NCI-H2081 treated with DMSO at 0.1 percent for 48 hours (cell line): Measurements from ENCODE around the gene FBXO27.
"Not testable (repeated sequence)": the region's sequence is repeated elsewhere in the genome, so short reads cannot be mapped to it uniquely, and the experiment has no call there.

Source experiments
- DNase-seq: peaks from one replicate; lab custom pipeline; 2025; lab: John Stamatoyannopoulos, UW

FBXO27 gene

DNA sequence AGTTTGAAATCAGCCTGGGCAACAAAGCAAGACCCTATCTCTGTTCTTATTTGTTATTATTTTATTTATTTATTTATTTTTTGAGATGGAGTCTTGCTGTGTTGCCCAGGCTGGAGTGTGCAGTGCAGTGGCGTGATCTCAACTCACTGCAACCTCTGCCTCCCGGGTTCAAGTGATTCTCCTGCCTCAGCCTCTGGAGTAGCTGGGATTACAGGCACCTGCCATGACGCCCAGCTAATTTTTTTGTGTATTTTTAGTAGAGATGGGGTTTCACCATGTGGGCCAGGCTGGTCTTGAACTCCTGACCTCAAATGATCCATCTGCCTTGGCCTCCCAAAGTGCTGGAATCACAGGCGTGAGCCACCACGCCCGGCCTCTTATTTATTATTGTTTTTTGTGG, 44.6 kb downstream of the FBXO27 start:
- not testable (repeated sequence) for DNase-seq

DNA sequence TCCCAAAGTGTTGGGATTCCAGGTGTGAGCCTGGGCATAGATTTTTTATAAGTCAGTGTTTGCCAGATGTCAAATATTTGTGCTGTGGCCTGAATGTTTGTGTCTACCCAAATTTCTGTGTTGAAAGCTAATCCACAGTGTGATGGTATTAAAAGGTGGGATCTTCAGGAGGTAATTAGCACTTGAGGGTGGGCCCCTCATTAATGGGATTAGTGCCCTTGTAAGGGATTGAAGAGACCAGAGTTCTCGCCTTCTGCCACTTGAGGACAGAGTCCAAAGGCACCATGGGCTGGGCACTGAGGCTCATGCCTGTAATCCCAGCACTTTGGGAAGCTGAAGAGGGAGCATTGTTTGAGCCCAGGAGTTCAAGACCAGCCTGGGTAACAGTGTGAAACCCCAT, 47.1 kb downstream of the FBXO27 start:
- DNase-seq, result no peak

DNA sequence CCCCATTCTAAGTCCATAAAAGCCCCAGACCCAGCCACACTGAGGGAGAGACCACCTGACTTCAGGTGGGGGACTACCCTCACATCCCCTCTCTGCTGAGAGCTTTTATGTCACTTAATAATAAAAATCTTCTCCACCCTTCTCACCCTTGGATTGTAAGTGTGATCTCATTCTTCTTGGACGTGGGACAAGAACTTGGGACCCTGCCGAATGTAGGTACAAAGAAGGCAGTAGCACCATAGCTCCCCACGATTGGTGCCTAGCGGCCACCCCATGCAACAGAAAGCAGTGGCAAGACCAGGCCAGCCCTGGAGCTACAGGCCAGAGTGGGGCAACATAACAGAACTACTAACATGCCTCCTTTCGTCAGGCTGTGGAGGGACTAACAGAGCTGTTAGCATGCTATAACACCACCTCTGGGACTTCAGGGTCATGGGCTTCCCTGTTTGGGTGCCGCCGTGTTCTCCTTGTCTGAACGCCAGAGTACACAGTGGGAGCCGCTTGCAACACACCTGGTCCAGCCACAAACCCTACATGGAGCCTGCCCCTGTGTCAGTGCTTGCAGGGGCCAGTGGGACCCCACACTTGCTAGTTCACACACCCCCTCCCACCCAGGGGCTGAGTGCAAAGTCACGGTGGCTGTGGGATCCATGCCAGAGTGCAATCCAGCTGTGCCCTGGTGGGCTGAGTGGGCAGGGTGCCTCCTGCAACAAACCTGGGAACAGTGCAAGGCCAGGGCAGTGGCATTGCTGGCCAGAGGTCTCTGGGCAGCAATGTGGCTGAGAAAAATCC, 51.6 kb downstream of the FBXO27 start:
- no peak for DNase-seq

DNA sequence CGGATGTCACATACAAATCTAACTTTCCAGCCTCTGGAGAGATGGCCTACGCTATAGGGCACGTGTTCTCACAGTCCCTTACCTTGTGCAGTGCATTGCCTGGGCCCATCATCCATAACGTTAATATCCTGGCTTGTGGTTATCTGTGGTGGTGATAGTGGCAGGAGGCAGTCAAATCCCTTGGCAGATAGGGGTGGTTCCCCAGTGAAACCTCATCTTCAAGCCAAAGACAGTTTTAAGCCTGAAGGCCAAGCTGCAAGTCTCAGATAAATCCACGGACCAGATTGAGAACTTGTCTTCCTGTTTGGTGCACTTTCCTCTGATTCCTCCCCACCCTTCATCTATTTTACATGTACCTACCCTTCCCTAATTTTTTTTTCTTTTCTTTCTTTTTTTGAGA, 52.5 kb downstream of the FBXO27 start:
- no peak for DNase-seq

DNA sequence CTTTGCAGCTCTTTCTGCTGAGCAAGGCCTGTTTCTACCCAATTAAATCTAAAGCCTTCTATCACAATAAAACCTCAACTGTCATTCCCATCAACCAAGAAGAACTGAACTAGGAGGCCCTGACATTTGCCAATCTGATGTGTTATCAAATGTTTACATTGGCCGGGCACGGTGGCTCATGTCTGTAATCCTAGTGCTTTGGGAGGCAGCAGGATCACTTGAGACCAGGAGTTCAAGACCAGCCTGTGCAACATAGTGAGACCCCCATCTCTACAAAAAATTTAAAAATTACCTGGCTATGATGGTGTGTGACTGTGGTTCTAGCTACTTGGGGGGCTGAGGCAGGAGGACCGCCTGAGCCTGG, 54.0 kb downstream of the FBXO27 start:
- DNase-seq, result no peak

DNA sequence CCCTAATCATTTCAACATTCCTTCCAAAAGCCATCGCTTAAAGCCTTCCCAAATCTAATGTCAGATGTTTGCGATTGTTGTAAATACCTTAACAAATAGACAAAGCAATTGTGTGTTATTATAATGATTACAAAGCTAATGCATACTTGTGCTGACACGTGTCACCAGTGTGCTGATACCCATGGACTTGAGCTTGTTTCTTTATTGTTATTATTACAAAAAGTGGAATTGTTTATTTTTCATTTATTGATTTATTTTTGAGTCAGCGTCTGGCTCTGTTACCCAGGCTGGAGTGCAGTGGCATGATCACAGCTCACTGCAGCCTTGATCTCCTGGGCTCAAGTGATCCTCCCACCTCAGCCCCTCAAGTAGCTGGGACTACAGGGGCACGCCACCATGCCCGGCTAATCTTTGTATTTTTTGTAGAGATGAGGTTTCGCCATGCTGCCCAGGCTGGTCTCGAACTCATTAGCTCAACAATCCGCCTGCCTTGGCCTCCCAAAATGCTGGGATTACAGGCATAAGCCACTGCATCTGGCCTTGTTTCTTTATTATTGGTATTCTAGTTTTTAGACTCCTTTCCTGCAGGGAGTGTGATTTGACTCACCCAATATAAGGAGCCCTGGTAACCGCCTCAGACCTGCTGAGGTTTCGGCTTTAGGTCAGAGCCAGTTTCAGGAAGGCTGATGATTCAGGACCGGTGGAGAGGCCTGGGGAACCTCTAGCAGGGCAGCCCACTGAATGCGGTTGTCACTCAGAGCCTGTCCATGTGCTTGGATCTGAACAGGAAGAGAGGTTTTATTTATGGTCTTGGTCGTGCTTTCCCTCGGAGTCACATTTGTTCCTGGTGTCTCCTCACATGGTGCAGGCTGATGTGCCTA, 54.7 kb downstream of the FBXO27 start:
- no peak for DNase-seq

DNA sequence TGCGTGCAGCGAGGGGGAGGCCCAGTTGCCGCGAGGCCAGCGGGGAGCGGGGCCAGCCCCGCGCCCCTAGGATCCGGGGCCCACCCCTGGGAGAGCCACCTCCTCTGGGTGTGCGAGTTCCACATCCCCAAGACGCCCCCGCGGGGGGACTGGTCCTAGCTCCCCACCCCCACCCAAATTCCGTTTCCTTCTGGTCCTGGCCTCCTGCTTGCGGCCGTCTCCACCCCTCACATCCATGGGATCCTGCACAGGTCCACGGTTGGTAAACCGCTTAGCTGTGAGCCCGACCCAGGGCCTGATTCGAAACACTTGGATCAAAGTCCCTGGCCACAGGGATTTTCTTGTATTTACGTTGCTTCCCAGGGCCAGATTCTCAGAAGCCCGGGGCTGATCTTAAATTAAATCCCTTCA, 56.5 kb downstream of the FBXO27 start:
- no peak for DNase-seq

DNA sequence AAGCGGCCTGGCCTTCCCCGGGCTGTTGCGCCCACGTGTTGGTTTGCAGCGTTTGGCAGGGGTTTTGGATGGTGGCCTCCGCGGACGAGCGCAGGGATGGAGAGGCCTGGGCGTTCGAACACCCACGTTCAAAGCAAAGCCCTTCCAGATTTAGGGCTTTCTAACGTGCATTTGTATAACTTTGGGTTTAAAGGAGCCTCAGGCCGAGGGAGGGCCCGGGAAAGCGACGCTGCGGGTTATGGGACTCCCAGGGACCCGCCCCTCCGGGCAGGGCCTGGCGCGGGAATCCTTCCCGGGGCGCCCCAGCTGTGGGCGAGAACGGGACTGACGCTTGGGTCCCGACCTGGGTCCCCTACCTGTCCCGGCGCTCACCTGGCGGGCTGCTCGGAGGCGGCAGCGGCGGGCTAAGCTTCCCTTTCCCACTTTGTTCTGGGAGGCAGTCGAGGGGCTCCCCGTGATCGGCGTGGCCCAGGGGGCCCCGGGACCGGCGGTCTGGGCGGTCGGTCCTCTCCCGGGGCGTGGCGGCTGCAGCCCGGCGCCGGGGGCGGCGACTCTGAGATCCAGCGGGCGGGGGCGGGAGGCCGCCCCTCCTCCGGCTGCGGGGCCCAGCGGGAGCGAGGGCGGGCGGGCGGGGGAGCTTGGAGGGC, 57.0 kb downstream of the FBXO27 start, which contains the start of gene FBXO17:
FBXO17 (minus strand) TSS at position 529 of the 647 bp plus-strand sequence. CDS start 25,423 bp downstream, outside the sequence.
- no peak for DNase-seq

DNA sequence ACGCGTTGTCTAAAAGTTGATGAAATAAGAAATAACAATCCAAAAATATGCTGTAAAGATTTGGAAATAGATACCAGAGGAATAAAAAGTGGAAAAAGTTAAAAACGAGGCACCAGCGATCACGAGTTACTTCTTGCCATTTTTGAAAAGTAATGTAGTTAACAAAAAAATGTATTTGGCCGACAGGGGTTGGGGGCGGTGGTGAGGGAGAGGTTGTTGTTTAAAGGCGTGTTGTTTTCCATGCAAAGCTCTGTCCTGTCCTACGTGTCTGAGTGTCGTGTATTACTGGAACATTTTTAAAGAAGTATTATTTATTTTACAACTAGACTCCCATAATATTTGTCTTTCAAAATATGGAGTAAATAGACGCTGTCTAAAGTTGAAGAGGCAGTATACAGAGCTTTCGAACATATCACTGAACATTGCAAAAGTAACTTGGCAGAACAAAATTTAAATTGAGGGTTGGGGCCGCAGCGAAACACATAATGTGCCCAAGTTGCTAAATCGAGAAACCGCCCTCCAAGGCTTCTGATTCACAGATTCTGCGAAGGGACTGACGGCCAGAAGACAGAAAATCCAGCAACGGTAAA, 57.6 kb downstream of the FBXO27 start:
- DNase-seq, result no peak
